GM21717 (cell line): Measurements from ENCODE around the gene NPR2.

Source experiments
- ATAC-seq: cut with Tn5 transposase; IDR thresholded peaks from one replicate; pipeline ENCODE4 v1.9.1; 2021; ENCODE audit warnings: mild to moderate bottlenecking, moderate library complexity; ENCODE audit not compliant: unreplicated experiment

Gene NPR2

DNA sequence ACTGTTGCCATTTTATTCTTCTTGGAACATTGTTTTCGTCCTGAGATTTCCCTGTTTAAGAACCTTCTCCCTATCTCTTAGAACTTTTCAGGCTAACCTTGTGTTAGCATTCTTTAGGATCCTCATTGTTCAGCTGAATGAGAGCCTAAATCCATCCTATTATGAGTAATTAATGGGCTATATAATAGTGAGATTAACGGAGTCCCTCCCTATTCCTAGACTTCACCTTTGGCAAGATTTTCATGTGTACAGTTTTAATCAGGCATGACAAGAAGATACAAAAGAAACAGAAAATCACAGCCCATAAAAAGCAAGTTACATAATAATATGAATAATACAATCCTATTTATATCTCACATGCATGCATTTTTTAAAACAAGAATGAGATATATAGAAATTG, 28.2 kb upstream of the NPR2 start:
- no peak for ATAC-seq

DNA sequence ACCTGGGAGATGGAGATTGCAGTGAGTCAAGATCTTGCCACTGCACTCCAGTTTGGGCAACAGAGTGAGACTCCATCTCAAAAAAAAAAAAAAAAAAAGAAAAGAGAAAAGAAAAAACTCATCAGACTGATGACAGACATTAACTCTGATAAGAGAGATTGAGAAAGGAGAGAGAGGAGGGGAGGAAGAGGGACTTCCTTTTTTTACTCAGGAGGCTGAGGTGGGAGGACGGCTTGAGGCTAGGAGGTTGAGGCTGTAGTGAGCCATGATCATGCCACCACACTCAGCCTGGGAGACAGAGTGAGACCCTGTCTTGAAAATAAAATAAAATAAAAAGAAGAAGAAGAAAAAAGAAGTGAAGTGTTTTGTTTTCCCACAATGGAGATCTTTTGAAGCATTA, 27.6 kb upstream of the NPR2 start:
- no peak for ATAC-seq

DNA sequence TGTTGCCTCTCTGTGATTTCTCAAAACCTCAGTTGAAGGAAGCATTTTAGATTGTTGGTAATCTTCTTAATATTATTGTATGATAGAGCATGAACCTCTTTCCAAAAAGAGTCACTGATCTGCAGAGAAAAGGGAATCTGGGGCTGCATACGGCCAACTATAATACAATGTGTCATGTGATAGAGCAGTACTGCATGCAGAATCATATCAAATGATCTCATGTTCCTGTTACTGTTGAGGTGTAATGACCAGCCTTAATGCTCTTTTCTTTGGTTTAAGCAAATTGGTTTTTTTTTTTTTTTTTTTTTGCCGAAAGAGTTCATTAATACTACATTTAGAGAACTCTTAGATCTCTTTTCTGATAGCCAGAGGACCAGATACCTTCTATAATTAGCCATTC, 24.4 kb upstream of the NPR2 start:
- no peak for ATAC-seq

GRCh38 chr9:35767458-35767857, 23.9 kb upstream of the NPR2 start:
- no peak for ATAC-seq

DNA sequence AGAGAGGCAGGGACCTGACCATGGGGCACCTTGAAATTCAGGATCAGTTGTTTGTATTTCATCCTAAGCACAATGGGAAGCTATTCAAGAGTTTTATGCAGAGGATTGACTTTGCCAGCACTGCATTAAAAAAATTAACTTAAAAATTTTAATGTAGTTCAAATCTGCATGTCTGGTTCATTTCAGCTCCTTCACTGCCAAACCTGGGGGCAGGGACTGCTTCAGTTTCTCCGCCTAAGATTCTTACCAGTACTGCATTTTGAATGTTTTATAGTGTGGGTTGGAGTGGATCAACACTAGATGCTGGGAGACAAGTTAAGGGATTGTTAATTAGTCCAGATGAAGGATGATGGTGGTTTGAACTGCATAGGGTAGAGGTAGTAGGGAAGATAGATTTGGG, 21.6 kb upstream of the NPR2 start:
- no peak for ATAC-seq

DNA sequence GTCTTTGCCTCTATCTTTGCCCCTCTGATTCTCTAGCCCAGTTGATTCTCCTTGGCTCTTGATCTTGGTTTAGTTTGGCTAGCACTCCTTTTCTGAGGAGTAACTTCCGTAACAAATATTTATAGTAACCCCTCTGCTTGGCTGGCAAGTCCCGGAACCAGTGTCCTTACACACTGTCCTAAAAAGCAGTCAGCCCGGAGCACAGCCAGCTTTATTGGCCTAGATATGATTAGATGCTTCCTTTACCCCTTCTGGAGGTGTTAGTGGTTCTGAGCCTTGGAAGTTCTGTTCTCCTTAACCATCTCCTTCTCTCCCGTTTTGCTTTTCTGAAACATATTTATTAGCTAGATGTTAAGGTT, 20.3 kb upstream of the NPR2 start:
- ATAC-seq = no peak

DNA sequence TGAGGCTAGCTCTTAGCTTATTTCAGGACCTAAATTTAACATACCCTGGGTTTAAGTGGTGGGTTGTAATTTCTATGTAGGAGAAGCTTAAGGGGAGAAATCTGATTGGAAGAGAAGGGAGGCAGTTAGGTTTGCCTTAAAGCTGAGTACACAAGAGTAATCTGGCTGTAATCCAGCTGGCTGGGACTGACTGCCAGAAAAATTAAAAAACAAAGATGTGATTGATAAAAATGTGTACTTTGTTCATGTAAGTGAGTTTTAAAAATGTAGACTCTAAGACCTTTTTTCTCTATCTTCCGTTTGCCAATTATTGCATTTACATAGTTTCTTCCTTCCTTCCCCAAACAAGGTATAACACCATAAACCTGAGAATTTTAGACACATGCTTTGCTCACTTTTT, 19.9 kb upstream of the NPR2 start:
- ATAC-seq = no peak

- no peak for ATAC-seq
Observed at GRCh38 chr9:35771943-35772342, 19.4 kb upstream of the NPR2 start.

DNA sequence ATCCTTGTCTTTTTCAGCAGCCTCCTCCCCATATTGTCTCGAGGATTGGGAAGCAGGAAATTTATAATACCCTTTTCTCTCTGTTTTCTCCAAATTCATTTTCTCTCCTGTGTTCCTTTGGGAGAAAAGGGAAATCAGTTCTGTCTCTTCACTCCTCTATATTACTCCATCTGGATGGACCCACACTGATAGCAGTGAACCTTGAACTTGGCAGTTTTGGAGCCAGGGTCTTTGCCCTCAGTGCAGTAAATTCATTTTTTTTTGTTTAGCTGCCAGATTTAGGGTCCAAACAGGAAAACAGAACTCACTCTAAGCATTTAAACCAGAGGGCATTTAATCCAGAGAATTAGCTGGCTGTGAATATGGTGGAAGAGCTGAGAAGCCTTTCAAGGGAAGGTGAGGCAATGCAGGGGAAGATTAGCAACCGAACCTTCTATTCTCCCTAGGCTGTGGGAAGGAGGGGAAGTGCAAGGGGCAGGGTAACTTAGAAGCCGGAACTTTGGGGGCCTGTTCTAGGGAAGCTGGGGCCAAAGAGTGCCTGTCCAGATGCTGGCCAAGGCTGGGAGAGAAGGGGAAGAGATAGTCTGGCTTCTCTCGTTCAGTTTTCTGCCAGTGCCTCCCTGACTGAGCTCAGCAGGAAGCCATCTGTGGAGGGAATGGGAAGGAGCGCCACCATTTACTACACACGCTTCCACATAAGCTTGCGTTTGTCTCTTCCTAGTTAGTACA, 16.3 kb upstream of the NPR2 start:
- no peak for ATAC-seq

DNA sequence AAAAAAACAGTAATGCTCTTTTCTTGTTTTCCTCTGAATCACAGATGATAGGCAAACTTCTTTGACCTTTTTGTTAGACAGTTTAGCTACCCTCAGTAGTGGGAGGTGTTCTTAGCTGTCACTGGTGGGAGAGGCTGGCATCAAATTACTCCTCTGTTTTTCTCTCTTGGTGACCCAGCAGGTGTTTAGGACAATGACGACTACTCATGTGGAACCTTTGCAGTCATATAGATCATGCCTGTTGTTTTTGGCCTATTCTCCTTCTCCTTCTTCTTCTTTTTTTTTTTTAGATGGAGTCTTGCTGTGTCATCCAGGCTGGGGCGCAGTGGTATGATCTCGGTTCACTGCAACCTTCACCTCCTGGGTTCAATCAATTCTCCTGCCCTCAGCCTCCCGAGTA, 15.4 kb upstream of the NPR2 start:
- ATAC-seq = no peak

DNA sequence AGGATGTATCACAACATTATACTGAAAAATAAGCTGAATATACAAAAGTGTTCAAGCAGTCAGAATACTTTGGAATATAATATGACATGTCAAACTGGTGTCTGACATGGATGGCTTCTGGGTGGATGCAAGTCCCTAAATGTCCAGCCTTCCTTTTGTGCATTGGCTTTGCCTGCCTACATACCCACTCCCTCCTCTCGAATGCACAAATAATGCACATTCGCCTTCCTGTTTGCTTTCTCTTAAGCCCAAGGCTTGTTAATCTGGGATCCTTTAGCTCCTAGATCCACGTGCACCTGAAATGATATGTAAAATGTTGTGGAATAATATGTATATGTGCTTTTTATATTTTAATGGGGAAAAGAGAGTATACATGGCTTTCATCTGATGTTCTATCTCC, 12.9 kb upstream of the NPR2 start:
- no peak for ATAC-seq

- no peak for ATAC-seq
Observed at GRCh38 chr9:35781066-35781465, 10.3 kb upstream of the NPR2 start.

DNA sequence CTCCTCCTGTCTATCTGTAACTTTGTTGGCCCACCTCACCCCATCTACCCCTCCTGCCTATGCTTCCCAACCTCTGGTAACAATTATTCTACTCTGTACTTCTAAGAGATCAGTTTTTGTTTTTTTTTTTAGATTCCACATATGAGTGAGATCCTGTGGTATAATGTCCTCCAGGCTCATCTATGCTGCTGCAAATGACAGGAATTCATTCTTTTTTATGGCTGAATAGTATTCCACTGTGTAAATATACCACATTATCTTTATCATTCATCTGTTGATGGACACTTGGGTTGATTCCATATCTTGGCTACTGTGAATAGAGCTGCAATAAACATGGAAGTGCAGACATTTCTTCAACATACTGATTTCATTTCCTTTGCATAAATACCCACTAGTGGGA, 8.0 kb upstream of the NPR2 start:
- ATAC-seq = no peak

DNA sequence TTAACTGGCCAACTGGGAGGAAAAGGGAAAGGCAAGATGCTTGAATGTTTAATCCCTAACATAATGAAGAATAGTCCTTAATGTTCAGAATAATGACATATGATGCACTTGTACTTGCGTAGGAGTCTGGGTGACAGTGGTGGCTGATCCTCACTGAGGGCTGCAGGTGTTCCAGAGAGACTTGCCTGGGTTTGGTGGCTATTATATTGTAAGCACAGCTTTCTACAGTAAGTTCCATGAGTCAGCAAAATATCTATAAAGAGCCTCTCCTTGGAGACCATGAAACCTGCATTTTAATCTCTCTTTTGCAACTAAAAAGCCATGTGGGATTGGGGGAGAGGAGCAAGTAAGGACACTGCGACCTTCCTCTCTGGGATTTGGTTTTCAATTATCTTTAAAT, 1.9 kb upstream of the NPR2 start:
- no peak for ATAC-seq

DNA sequence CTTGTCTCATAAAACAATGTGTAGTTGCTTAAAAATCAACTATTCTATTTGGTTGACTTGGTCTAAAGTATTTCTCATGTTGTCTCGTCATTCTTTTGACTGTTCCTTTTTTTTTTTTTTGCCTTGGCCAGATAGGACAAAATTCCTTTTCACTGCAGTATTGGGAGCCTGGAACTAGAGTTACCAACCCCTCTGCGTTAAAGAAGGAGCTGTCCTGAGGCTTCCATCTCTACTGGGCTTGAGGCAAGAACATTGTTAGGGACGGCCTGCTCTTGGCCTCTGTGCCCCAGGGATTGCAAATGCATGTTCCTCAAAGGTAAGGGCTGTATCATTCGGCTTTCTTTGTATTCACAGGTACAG, 1.4 kb upstream of the NPR2 start:
- ATAC-seq = no peak

GRCh38 chr9:35790385-35791296, 750 bp upstream of the NPR2 start:
- no peak for ATAC-seq

GRCh38 chr9:35792024-35792813, 828 bp downstream of the NPR2 start:
- no peak for ATAC-seq

DNA sequence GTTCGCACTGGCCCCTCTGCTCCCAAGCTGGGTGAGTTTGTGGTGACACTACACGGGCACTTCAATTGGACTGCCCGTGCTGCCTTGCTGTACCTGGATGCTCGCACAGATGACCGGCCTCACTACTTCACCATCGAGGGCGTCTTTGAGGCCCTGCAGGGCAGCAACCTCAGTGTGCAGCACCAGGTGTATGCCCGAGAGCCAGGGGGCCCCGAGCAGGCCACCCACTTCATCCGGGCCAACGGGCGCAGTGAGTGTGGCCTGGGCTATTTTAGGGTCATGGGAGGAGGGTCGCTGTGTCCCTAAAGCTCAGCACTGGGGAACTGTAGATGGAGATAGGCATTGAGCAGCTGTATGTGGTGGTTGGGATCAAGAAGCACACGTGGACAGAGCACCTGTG, 1.4 kb downstream of the NPR2 start:
- ATAC-seq = no peak

DNA sequence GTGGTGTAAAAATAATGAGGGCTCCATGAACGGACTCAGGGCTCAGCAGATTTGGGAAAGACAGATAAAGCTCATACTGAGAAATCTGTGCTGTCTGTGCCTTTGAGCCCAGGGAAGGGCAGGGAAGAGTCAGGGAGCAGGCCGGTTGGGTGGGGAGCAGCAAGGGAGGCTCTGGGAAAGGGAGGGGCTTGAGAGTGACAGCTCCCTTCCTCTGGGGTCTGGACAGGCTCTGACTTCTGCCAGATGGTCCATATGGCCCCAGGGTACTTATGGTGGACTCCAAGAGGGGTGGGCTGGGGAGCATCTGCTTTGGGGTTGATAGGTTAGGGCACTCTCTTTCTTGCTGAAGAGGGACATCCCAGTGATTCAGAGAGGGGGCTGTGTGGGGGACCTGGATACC, 2.1 kb downstream of the NPR2 start:
- no peak for ATAC-seq

GRCh38 chr9:35795695-35796094, 4.3 kb downstream of the NPR2 start:
- no peak for ATAC-seq

GRCh38 chr9:35797311-35798109, 6.1 kb downstream of the NPR2 start:
- ATAC-seq = no peak
